SK-N-DZ (cell line): ENCODE measurements around the gene GRID2.

Source experiments
- DNase-seq: peaks from one replicate; pipeline ENCODE4 v3.0.0-alpha.2; 2015; ENCODE audit warnings: low spot score

Gene GRID2

GRCh38 chr4:93396272-93396671 is 1092.5 kb downstream of the GRID2 start:
- DNase-seq: no peak

DNA sequence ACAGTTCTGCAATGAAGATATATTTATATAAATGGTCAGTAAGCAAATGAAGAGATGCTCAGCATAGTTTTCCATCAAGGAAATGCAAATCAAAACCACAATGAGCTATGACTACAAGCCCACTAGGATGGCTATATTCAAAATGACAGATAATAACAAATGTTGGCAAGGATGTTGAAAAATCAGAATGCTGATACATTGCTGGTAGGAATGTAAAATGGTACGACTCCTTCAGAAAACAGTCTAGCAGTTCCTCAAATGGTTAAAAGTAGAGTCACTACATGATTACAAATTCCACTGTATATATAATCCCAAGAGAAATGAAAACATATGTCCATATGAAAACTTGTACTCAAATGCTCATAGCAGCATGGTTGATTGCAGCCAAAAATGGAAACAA is 1099.8 kb downstream of the GRID2 start:
- no peak for DNase-seq

GRCh38 chr4:93407493-93408275 is 1103.9 kb downstream of the GRID2 start:
- no peak for DNase-seq

GRCh38 chr4:93409035-93409434 is 1105.3 kb downstream of the GRID2 start:
- DNase-seq: no peak

DNA sequence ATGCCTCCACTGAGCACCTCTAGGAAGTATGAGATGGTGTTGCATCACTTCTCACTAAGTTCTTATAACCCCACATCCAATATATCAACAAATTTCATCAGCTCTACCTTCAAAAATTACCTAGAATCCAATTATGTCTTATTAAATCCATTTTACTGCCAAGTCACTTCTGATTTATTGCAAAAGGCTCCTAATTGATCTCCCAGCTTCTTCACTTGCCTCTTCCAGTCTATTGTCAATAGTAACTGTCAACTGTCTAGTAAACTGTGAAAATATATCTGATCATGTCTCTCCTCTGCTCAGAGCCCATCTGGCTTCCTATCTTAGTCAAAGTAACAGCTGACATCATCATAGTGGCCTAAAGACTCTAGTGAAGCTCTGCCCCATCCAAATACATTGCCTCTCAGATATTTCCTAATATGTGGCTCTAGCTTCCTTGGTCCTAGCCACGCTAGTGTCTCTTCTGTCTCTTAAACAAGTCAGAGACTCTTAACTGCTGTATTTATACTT is 1110.3 kb downstream of the GRID2 start:
- DNase-seq: peak; percentile 96

DNA sequence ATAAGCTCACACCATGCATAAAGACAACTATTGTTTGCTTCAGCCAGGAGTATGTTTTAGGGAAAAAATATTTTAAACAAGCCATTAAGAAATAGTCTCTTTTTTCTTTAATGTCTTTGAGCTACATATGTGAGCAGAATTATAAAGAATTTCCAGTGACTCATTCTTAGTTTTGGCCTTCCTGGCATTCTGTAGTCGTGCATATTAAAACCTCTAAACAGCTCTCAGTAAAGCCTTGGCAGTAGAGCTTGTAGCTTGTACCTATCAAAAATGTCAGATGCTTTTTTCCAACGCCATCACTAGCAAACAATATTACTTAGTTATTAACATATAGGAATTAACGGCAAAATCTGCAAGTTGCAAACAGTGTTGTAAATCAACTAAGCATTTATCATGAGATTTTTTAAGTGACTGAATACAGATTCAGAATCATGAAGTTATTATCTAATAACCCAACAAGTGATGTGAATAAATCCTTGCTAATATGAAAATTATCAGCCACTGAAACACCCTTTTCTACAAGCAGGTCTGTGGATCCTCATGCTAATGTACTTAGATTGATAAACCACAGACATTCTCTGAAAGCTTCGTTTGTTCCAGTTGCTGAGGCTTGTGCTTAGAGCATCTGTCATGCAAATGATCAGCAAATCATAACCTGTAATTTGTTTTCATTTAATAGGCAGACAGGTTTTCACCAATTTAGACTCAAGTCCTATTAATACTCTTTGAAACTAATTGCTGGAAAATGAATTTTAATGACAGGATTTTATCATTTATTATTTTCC is 1112.8 kb downstream of the GRID2 start:
- peak; percentile 90 for DNase-seq

GRCh38 chr4:93431371-93431770 is 1127.6 kb downstream of the GRID2 start:
- DNase-seq: no peak

GRCh38 chr4:93433840-93434239 is 1130.1 kb downstream of the GRID2 start:
- no peak for DNase-seq

- peak; percentile 91 for DNase-seq
Observed at GRCh38 chr4:93436000-93436626, 1132.3 kb downstream of the GRID2 start.

DNA sequence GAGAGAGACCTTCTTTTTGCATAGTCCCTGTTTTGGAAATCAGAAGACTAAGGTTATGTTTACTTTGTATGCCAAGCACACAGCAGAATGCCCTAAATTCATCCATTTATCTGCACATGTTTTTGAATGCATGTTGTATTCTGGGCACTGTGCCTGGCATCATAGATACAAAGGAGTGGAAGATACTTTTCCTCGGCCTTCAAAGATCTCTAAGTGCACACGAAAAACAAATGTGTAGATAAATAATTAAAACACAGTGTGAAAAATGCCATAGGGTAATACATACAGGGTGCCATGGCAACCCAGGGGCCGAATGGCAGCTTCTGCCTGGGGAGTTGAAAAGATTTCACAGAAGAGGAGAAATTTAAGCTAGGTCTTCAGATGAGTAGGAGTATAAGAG is 1134.2 kb downstream of the GRID2 start:
- no peak for DNase-seq

- no peak for DNase-seq
Observed at GRCh38 chr4:93444860-93445259, 1141.1 kb downstream of the GRID2 start.

- no peak for DNase-seq
Observed at GRCh38 chr4:93446038-93446437, 1142.3 kb downstream of the GRID2 start.

DNA sequence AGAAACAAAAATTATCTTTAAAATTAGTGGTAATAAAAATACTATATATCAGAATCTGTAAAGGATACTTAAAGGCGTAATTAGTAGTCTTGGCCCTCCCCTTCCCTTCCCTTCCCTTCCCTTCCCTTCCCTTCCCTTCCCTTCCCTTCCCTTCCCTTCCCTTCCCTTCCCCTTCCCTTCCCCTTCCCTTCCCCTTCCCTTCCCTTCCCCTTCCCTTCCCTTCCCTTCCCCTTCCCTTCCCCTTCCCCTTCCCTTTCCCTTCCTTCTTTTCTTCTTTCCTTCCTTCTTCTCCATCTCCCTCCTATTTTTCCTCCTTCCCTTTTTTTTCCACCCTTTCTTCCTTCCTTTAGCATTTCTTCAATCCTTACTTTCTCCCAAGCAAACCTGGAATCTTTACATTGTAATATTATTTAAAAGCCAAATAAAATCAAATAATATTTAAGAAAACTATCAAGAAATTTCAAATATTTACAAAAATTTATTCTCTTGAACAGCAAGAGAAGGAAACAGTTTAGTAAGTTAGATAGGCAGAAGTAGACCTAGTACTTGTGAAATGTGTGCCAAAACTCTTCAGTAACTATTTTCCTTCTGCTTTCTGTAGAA is 1145.0 kb downstream of the GRID2 start:
- DNase-seq: no peak

GRCh38 chr4:93451954-93452353 is 1148.2 kb downstream of the GRID2 start:
- no peak for DNase-seq

DNA sequence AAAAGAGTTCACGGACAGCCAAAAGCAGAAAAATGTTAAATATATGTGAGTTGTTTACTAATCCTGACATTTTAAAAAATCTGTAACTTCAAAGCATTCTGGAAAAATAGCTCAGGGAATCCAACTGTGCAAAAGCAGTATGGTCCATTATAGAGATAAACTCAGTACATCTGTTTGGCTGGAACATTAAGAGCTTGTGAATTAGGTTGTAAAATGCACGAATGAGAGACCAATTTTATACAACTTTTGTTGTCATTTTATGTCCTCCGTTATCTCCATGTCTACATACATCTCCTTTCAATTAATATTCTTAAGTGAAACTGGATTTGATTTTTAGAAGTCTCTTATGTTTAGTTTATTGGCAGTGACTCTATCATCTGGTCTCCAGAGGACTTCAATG is 1157.8 kb downstream of the GRID2 start:
- DNase-seq: no peak

- DNase-seq: no peak
Observed at GRCh38 chr4:93466446-93466845, 1162.7 kb downstream of the GRID2 start.

- DNase-seq: peak; percentile 2
Observed at GRCh38 chr4:93467484-93468155, 1163.9 kb downstream of the GRID2 start.

GRCh38 chr4:93469560-93469959 is 1165.8 kb downstream of the GRID2 start:
- no peak for DNase-seq

- no peak for DNase-seq
Observed at GRCh38 chr4:93475730-93476129, 1172.0 kb downstream of the GRID2 start.

- DNase-seq: no peak
Observed at GRCh38 chr4:93478805-93479204, 1175.0 kb downstream of the GRID2 start.

DNA sequence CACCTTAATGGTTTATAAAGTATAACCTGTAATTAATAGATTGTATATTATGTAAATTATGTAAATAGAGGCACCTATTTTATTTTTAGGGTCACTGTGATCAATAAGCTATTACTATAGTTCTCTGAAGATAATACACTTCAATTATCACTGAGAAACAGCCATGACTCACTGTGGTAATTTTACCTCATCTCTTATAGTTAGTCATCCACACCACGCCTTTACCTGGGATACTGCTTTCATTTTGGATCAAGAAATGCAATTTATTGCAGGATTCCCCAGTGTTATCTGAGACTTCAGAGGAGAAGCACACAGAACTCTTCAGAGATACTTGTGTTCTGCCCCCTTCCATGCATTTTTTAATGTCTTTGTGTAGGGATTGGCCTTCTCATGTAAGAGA is 1176.7 kb downstream of the GRID2 start:
- DNase-seq: no peak
